Thymus (tissue), 11 donors: ENCODE data around the gene MARK4. TPM values are rescaled to one million over a fixed set of nuclear protein-coding genes. Genes with fewer than 3 reads are reported as not detected.

Experiments
- DNase-seq, 9 donors: peaks; one replicate each; pipeline ENCODE4 v3.0.0-alpha.2; 2013; ENCODE audit warnings: low spot score in 9 of 9, low read depth in 6 of 9, missing footprints in 1 of 9
- H3K27ac ChIP-seq, 2 donors: one replicate each; pipeline ENCODE4 v1.5.1; 2013; ENCODE audit warnings: control low read depth in 1 of 2, low read depth in 1 of 2, low read length in 1 of 2, mild to moderate bottlenecking in 1 of 2, moderate library complexity in 1 of 2
- H3K27me3 ChIP-seq, 2 donors: one replicate each; pipeline ENCODE4 v1.5.1; 2013; ENCODE audit warnings: low read length in 1 of 2; ENCODE audit not compliant: control insufficient read depth in 2 of 2, insufficient read depth in 1 of 2
- H3K36me3 ChIP-seq, 2 donors: one replicate each; pipeline ENCODE4 v1.5.1; 2013; ENCODE audit warnings: low read length in 1 of 2, mild to moderate bottlenecking in 1 of 2, moderate library complexity in 1 of 2; ENCODE audit not compliant: control insufficient read depth in 2 of 2, insufficient read depth in 2 of 2
- H3K4me1 ChIP-seq, 2 donors: one replicate each; pipeline ENCODE4 v1.5.1; 2013; ENCODE audit warnings: low read length in 2 of 2; ENCODE audit not compliant: control insufficient read depth in 2 of 2, insufficient read depth in 2 of 2
- H3K4me3 ChIP-seq, 2 donors: one replicate each; pipeline ENCODE4 v1.5.1; 2013; ENCODE audit warnings: low read length in 2 of 2, control low read depth in 1 of 2, mild to moderate bottlenecking in 1 of 2
- H3K9me3 ChIP-seq, 2 donors: one replicate each; pipeline ENCODE4 v1.5.1; 2013; ENCODE audit warnings: low read length in 1 of 2, mild to moderate bottlenecking in 1 of 2; ENCODE audit not compliant: control insufficient read depth in 2 of 2, insufficient read depth in 1 of 2
- WGBS: extraction: QIAGEN DNeasy Blood & Tissue Kit; methylation state at CpG from one replicate; pipeline ENCODE4 v1.1.7; 2013; 5-methylcytosine and 5-hydroxymethylcytosine counted together
- polyA plus RNA-seq: library from polyadenylated mRNA; stranded (reverse); fragments of 200-250 nt; gene quantifications from one replicate; pipeline ENCODE4 v1.2.3, GENCODE V29; 2013
- total RNA-seq: library from RNA; stranded (reverse); fragments of 120-200 nt; gene quantifications from one replicate; pipeline ENCODE4 v1.2.4, GENCODE V29; 2013
- donor health status: healthy.

MARK4 gene
- total and polyA plus RNA-seq, 2 donors = 6.0 to 9.8 TPM

DNA sequence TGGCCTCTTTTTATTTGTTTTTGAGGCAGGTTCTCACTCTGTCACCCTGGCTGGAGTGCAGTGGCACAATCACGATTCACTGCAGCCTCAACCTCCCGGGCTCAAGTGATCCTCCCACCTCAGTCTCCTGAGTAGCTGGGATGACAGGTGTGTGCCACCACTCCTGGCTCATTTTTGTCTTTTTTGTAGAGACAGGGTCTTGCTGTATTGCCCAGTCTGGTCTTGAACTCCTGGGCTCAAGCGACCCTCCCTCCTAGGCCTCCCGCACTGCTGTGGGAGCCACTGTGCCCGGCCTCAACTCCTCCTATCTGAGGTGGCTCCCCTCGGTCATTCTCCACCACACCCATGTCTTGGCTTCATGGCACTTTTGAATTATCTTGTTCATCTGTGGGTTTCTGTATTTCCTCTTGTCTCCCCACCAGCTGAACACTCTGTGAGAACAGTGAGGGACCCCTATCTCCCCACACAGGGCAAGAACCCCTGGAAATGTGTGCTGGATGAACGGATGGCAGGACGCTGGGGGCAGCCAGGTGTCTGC, 63.7 kb downstream of the MARK4 start:
- Histone ChIP-seq H3K4me3 (no peak overlapping the region), H3K4me1 (peaks cover 0 to 5% of the 10 kb centered on the region in 2 donors), H3K27me3 (peaks cover 0 to 19% of the 10 kb centered on the region in 2 donors), H3K36me3 (no peaks in the 10 kb centered on the region), H3K9me3 (no peaks in the 10 kb centered on the region), H3K27ac (no peak overlapping the region)
- no peak for DNase-seq
- 77% methylated on average over 8 of the region's 8 CpGs for WGBS

DNA sequence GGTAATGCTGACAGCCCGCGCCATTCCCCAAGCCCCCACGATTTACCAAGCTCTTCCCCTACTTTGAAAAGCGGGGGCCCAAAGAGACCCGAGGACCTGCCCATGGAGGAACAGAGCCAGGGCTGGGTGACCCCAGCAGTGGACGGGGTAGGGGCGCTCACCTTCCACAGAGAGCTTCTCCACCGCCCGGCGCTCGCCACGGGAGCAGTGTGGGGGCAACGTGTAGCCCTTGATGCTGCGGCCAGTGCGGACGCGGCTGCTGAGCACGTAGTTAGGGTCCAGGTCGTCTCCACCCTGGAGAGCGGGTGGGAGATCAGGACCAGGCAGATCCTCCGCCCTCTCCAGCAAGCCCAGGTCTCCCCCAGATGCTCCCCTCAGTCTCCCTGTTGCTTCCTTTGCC, 64.2 kb downstream of the MARK4 start:
- Histone ChIP-seq H3K27me3 (peaks cover 0 to 19% of the 10 kb centered on the region in 2 donors), H3K4me1 (peaks cover 0 to 5% of the 10 kb centered on the region in 2 donors), H3K27ac (no peak overlapping the region), H3K4me3 (no peak overlapping the region), H3K9me3 (no peaks in the 10 kb centered on the region), H3K36me3 (no peaks in the 10 kb centered on the region)
- no peak for DNase-seq
- 73% methylated on average over 21 of the region's 21 CpGs for WGBS

DNA sequence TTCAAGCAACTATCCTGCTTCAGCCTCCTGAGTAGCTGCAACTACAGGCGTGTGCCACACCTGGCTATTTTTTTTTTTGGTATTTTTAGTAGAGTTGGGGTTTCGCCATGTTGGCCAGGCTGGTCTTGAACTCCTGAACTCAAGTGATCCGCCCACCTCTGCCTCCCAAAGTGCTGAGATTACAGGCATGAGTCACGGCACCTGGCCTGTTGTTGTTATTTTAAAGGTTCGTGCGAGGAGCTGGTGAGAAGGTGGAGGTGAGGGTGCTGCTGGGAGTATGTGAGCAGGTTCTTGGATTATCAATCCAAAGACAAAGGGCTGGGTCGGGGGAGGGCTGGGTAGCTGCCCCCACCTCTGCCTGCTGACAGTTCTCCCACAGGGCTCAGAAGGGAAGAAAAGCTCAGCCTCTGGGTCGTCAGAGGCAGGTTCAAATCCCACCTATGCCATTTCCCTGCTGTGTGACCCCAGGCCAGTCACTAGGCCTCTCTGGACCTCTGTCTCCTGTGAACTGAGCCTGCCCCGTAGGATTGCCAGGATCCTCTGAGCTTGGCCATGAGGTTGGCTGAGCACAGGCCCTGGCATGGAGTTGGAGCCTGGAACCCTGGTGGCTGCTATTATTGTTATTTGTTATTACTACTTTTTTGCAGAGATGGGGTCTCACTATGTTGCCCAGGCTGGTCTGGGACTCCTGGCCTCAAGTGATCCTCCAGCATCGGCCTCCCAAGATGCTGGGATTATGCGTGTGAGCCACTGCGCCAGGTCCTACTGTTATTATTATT, 70.1 kb downstream of the MARK4 start:
- H3K9me3 ChIP-seq = no peaks in the 10 kb centered on the region
- peaks cover 20 to 35% of the 10 kb centered on the region in 2 donors for H3K4me1 ChIP-seq
- no peaks in the 10 kb centered on the region for H3K36me3 ChIP-seq
- no peak overlapping the region for H3K4me3 ChIP-seq
- no peak for DNase-seq
- H3K27me3 ChIP-seq = peaks cover 0 to 35% of the 10 kb centered on the region in 2 donors
- 94% methylated on average over 12 of the region's 12 CpGs for WGBS
- no peak overlapping the region for H3K27ac ChIP-seq

DNA sequence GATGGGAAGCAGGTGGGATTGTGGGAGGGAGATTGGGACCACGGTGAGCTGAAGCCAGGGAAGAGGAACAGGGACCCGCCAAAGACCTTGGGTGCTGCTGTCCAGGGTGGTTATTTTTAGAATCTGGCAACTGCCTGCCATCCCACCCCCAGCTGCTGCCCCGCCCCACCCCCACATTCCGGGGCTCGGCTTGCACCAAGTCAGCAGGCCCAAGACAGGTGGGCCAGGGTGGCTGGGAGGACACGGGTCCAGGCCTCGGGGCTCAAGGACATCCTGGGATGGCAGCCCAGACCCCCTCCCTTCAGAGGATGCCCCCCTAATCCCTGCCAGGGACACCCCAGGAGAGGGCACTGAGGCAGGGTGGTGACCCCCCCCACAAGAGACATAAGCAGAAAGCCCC, 70.8 kb downstream of the MARK4 start:
- H3K36me3 ChIP-seq = no peaks in the 10 kb centered on the region
- 76% methylated on average over 7 of the region's 7 CpGs for WGBS
- peaks cover 0 to 31% of the 10 kb centered on the region in 2 donors for H3K27me3 ChIP-seq
- peaks cover 20 to 35% of the 10 kb centered on the region in 2 donors for H3K4me1 ChIP-seq
- peak overlapping the region in 1 of 2 donors; percentile 66 for H3K27ac ChIP-seq
- no peak overlapping the region for H3K4me3 ChIP-seq
- no peaks in the 10 kb centered on the region for H3K9me3 ChIP-seq
- DNase-seq = no peak

DNA sequence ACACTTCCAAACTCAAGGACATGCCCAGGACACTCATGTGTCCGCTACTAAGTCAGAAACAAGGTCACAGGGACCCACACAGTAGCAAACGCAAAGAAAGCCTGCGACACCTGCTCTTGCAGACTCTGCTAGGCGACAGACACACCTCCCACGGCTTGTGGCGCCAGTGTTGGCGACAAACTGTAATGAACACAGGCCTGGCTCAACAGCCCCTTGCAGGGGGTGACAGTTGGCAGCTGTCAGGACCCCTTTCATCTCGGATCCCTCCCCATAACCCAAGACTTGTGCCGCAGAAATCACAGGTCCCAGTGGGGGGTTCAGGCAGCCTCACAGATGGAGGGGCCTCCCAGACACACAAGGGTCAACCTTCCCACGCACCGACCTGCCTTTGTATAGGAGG, 71.2 kb downstream of the MARK4 start:
- 12% methylated on average over 11 of the region's 11 CpGs for WGBS
- peak in 4 of 9 donors; percentile 49 to 77 (median 58) for DNase-seq
- peaks cover 0 to 29% of the 10 kb centered on the region in 2 donors for H3K27me3 ChIP-seq

DNA sequence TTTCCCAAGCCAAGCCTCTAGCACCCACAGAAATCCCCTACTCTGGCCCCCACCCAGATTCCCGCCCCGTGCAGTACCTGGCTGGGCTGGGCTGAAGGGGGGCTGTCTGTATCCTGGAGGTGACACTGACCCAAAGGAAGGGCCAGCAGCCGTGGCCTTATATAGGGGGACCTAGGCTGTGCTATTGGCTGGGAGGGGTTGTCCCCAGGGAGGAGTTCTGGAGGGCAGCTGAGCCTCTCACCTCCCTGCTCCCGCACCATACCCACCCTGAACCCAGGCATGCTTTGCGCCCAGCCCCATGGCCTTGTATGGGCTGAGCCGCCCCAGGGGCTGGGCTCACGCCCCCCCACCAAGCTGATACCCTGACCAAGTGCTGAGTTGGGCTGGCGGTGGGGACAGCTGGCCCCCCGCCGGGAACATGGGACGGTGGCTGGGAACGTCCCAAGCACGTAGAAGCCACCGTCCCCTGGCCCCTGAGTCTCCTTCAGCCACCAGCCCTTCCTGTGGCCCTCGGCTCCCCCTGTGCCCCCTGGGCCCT, 71.7 kb downstream of the MARK4 start, which contains the start of gene CKM:
Gene CKM (minus strand): TSS at position 132 of the 538 bp plus-strand sequence. CDS start 3,162 bp downstream, outside the sequence.
- H3K9me3 ChIP-seq = no peaks in the 10 kb centered on the region
- H3K36me3 ChIP-seq = no peaks in the 10 kb centered on the region
- H3K27me3 ChIP-seq = peaks cover 0 to 27% of the 10 kb centered on the region in 2 donors
- peak in 2 of 9 donors; percentile 9 to 22 for DNase-seq
- peak within 1 kb of the TSS in 1 of 2 donors; percentile 66 for H3K27ac ChIP-seq
- H3K4me3 ChIP-seq = peak within 1 kb of the TSS in 1 of 2 donors; percentile 20
- 58% methylated on average over 15 of the region's 15 CpGs for WGBS
- peaks cover 20 to 35% of the 10 kb centered on the region in 2 donors for H3K4me1 ChIP-seq

More for the DNA sequence above, 71.2 kb downstream of the MARK4 start:
- H3K9me3 ChIP-seq = no peaks in the 10 kb centered on the region
- no peak overlapping the region for H3K4me3 ChIP-seq
- H3K36me3 ChIP-seq = no peaks in the 10 kb centered on the region
- peaks cover 20 to 35% of the 10 kb centered on the region in 2 donors for H3K4me1 ChIP-seq
- H3K27ac ChIP-seq = peak overlapping the region in 1 of 2 donors; percentile 66

DNA sequence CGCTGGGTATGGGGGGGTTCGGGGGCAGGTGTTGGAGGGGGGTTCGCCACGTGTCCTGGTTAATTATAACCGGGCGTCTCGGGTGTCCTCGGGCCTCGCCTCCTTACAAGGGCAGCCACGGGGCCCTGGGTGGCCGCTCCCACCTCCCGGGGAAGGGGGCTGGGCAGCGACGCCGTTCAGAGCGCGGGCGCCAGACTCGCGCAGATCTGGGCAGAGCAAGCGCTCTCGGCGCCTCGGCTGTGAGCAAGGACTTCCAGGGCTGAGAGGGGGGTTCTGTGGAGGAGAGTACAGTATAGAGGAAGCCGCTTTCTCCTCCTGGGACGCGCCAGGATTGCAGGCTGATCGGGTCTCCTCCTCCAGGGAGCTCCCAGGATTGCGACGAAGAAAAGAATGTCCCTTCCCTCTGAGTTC, 72.6 kb downstream of the MARK4 start:
- no peaks in the 10 kb centered on the region for H3K9me3 ChIP-seq
- peaks cover 0 to 26% of the 10 kb centered on the region in 2 donors for H3K27me3 ChIP-seq
- H3K4me3 ChIP-seq = peak overlapping the region in 1 of 2 donors; percentile 20
- H3K27ac ChIP-seq = peak overlapping the region in 1 of 2 donors; percentile 17
- H3K4me1 ChIP-seq = peaks cover 20 to 35% of the 10 kb centered on the region in 2 donors
- peak in 3 of 9 donors; percentile 15 to 48 (median 31) for DNase-seq
- 3% methylated on average over 30 of the region's 30 CpGs for WGBS
- H3K36me3 ChIP-seq = no peaks in the 10 kb centered on the region

DNA sequence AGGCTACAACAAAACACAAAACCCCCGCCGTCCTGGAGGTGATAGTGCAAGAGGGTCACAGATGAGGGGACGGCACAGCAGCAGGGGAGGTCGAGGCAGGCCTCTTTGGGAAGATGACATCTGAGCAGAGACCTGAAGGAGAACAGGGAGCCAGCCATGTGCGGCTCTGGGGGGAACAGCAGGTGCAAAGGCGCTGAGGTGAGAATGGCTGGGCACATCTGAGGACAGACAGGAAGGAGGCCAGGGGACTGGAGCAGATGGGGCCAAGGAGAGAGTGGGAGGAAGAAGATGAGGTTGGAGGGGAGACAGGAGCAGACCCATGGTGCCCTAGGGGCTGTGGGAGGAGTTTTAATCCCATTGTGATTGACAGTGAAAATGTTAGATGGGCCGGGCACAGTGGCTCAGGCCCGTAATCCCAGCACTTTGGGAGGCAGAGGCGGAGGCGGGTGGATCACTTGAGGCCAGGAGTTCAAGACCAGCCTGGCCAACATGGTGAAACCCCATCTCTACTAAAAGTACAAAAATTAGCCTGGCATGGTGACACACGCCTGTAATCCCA, 73.4 kb downstream of the MARK4 start:
- Histone ChIP-seq H3K4me3 (no peak overlapping the region), H3K4me1 (peaks cover 20 to 35% of the 10 kb centered on the region in 2 donors), H3K36me3 (no peaks in the 10 kb centered on the region), H3K9me3 (no peaks in the 10 kb centered on the region), H3K27me3 (peaks cover 0 to 26% of the 10 kb centered on the region in 2 donors), H3K27ac (no peak overlapping the region)
- peak in 3 of 9 donors; percentile 13 to 18 (median 15) for DNase-seq
- 73% methylated on average over 11 of the region's 11 CpGs for WGBS
